Amniotic epithelial cell (primary cell): ENCODE data around the gene NBEAL2.

Source experiments
- DNase-seq: peaks from one replicate; pipeline ENCODE4 v3.0.0-alpha.2; 2010; ENCODE audit warnings: low read depth

The NBEAL2 gene

DNA sequence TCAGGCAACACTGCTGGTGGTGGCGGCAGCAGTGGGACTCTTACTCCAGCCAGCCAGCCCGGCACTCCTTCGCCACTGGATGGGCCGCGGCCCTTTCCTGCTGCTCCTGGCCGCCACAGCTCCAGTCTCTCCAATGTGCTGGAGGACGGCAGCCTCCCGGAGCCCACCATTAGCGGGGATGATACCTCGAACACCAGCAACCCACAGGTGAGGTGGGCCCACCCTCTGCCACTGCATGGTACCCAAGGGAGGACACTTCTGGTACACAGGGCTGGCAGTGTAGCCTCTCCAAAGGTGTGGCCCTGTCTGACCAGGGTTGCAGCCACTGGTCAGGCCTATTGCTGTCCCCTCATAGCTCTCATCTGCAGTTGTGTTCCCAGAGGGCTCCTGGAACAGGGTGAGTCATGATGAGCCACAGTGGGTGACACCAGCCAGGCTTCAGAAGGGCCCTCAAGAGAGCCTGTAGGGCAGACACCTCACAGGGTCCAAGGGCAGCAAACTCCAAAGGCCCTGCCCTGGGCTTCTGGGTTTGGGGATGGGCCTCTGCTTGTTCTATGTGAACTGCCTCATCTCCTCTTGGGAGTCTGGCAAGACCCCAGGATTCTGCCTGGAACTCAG lies 20.8 kb downstream of the NBEAL2 start:
- no peak for DNase-seq

DNA sequence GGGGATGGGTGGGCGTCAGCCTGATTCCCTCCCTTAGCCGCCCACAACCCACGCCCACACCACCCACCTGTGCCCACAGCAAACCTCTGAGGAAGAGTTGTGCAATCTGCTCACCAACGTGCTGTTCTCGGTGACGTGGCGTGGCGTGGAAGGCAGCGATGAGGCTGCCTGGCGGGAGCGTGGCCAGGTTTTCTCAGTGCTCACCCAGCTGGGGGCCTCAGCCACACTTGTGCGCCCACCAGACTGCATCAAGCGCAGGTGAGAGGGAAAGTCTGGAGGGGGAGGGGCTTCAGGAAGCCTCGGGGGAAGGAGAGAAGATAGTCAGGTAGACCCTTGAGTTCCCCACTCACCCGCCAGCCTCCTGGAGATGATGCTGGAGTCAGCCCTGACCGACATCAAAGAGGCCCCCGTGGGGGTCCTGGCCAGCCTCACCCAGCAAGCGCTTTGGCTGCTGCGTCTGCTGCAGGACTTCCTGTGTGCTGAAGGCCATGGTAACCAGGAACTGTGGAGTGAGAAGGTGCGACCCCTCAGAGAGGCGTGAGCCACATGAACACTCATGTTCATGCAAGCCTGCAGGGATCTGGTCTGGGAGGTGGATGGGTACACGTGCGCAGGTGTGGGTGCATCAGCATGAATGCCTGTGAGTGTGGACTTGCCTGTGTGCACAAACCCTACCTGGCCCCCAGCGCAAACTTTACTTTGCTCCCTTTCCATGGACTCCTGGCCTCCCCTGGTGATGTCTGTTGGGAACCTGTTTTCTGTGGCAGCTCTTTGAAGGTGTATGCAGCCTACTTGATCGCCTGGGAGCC lies 21.7 kb downstream of the NBEAL2 start:
- DNase-seq: no peak

GRCh38 chr3:47001731-47002170 lies 22.3 kb downstream of the NBEAL2 start:
- DNase-seq: no peak

DNA sequence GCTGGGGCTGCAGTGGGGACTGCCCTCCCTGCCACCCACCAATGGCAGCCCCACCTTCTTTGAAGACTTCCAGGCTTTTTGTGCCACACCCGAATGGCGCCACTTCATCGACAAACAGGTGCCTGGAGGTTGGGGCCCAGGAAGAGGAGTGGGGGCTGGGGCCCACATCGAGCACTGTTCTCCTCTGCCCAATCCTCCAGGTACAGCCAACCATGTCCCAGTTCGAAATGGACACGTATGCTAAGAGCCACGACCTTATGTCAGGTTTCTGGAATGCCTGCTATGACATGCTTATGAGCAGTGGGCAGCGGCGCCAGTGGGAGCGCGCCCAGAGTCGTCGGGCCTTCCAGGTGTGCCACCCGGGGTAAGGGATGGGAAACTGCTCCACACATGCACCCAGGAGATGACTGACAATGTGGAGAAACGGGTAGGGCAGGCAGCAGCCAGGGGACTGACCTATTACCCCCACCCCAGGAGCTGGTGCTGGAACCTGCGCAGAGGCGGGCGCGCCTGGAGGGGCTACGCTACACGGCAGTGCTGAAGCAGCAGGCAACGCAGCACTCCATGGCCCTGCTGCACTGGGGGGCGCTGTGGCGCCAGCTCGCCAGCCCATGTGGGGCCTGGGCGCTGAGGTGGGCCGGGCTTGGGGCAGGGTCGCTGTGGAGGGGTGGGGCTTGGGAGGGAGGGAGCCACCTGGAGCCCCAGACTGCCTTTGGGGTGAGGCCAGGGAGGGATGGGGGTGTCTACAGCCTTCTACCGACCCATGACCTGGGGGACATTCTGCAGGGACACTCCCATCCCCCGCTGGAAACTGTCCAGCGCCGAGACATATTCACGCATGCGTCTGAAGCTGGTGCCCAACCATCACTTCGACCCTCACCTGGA lies 22.9 kb downstream of the NBEAL2 start:
- no peak for DNase-seq

GRCh38 chr3:47003056-47003410 lies 23.6 kb downstream of the NBEAL2 start:
- DNase-seq: no peak

- no peak for DNase-seq
Observed at GRCh38 chr3:47003461-47004368, 24.2 kb downstream of the NBEAL2 start.

DNA sequence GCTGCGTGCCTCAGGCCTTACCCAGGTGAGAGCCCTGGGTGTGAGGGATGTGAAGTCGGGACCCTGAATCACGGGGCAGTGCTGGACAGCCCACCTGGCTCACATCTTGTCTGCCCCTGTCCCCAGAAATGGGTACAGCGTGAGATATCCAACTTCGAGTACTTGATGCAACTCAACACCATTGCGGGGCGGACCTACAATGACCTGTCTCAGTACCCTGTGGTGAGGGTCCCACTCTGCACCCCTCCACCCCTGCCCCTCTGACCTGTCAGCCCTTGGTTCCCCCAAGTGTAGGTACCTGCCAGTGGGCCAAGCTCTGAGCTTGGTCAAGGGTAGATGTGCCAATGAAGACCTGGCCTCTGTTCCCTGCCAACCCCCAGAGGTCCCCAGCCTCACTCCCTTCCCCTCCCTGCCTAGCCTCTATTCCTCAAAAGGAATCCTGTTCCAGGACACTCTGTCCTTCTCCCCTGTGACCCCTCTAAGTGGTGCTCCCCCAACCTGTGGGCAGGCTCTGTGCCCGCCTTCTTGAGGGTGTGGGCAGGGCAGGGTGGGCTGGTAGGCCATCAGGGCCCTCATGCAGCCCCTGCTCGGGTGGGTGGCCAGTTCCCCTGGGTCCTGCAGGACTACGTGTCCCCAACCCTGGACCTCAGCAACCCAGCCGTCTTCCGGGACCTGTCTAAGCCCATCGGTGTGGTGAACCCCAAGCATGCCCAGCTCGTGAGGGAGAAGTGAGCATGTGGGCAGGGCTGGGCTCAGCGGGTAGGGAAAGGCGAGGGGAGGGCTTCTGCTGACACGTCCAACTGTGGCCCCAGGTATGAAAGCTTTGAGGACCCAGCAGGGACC lies 25.1 kb downstream of the NBEAL2 start:
- DNase-seq: no peak

GRCh38 chr3:47005212-47006144 lies 26.0 kb downstream of the NBEAL2 start:
- no peak for DNase-seq

DNA sequence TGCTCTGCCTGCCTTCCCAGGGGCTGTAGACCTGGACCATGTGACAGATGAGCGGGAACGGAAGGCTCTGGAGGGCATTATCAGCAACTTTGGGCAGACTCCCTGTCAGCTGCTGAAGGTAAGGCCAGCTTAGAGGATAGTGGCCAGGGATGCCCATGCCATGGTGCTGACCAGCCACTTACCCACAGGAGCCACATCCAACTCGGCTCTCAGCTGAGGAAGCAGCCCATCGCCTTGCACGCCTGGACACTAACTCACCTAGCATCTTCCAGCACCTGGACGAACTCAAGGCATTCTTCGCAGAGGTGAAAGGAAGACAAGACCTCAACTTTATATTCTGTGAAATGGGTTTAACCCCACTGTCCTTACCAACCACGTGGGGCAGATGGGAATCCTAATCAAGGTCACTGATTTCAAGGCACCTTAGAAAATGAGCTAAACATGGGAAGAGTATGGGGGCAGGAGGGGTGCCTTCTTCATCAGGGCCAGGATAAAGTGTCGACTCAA lies 26.7 kb downstream of the NBEAL2 start:
- DNase-seq: no peak

DNA sequence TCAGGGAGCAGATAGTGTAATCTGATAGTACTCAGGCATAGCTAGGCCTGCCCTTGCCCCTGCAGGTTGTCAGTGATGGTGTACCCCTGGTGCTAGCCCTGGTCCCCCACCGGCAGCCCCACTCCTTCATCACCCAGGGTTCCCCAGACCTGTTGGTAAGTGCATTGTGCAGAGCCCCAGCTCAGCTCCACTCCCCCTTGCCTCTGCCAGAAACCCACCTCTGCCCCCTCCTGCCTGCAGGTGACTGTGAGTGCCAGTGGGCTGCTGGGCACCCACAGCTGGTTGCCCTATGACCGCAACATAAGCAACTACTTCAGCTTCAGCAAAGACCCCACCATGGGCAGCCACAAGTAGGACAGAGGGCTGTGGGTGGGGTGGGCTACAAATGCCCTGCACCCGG lies 27.5 kb downstream of the NBEAL2 start:
- no peak for DNase-seq

- no peak for DNase-seq
Observed at GRCh38 chr3:47007482-47008233, 28.2 kb downstream of the NBEAL2 start.

GRCh38 chr3:47008234-47008796 lies 28.8 kb downstream of the NBEAL2 start:
- no peak for DNase-seq

DNA sequence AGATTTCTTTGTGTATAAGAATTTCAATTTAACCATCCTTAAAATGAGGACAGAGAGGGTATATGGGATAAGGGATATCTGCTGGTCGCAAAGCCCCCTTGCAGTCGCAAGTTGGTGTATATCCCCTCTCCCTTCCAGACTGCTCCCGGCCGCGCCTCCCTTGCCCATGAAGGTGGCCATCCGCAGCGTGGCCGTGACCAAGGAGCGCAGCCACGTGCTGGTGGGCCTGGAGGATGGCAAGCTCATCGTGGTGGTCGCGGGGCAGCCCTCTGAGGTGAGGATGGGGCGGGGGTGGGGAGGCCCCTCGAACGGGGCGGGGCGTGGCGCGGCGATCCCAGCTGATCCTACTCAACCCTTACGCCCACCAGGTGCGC lies 29.4 kb downstream of the NBEAL2 start:
- DNase-seq: no peak

DNA sequence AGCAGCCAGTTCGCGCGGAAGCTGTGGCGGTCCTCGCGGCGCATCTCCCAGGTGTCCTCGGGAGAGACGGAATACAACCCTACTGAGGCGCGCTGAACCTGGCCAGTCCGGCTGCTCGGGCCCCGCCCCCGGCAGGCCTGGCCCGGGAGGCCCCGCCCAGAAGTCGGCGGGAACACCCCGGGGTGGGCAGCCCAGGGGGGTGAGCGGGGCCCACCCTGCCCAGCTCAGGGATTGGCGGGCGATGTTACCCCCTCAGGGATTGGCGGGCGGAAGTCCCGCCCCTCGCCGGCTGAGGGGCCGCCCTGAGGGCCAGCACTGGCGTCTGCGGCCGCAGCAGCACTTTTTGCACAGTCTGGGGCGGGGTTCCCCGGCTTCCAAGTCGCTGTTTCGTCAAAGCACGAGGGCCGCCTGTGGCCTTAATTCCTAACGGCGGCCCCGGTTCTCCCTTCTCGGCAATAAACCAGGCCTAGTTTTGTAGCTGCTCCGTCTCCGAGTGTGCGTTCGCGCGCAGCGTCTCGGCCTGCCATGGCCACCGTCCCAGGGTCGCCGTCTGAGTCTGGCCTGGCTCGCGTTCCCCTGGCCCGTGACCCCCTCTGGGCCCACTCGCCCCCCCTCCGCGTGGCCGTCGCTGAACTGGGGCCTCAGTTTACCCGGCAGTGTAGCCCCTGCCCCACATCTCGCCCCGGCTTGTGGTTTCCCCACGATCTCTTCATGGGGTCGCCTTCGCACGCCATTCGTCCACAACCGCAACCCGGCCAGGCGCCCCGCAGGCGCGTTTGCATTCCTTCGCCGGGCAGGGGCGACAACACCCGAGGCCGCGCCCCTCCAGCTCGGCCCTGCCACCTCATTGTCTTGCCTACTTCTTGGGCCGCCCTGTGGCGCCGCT lies 30.0 kb downstream of the NBEAL2 start:
- peak; percentile 90 for DNase-seq

- no peak for DNase-seq
Observed at GRCh38 chr3:47010111-47010712, 30.7 kb downstream of the NBEAL2 start.

GRCh38 chr3:47010910-47011309 lies 31.4 kb downstream of the NBEAL2 start:
- DNase-seq: no peak

DNA sequence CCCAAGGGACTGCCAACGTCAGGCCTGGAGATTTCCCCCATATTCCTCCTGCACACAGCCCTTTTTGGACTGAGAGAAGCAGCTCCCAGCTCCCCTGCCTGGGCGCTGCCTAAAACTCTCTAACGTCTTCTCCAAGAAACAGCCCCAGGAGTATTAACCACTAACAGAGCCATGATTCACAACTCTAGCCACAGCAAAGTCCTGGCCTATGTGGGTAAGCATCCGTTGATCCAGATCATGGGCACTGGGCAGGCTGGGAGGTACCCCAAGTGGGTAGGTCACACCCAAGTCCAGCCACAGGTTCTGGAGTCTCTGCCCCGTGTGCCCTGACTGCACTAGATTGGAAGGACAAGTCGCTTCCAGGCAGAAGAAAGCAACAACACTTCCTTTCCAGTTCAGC lies 31.9 kb downstream of the NBEAL2 start:
- DNase-seq: no peak
